Stomach (tissue), 4 donors: ENCODE results near the gene ZNF383.

ENCODE experiments used
- CTCF ChIP-seq, 7 experiments: fragments of 450-650 bp in 4 of 7; fragments of 200-600 bp in 3 of 7; sonication (generic) in 3 of 7; IDR thresholded peaks; one replicate each; pipeline ENCODE4 v1.5.1; 2016 to 2019; ENCODE audit warnings: antibody characterized with exemption in 7 of 7, control low read depth in 2 of 7, mild to moderate bottlenecking in 1 of 7
- EP300 ChIP-seq: sonication (generic); formaldehyde crosslinking; IDR thresholded peaks from one replicate; pipeline ENCODE4 v1.6.1; 2017; ENCODE audit warnings: antibody characterized with exemption
- POLR2AphosphoS5 ChIP-seq, 3 donors: sonication (generic); formaldehyde crosslinking; IDR thresholded peaks; one replicate each; pipeline ENCODE4 v1.6.1; 2016; ENCODE audit warnings: antibody characterized with exemption in 3 of 3

GRCh38 chr19:37226248-37226647 is 8.2 kb downstream of the ZNF383 start:
- TF ChIP-seq CTCF (IDR thresholded peaks at IDR 0.05) (no peak), EP300 (no peak), POLR2AphosphoS5 (IDR thresholded peaks at IDR 0.05) (no peak)
